Measurements from ENCODE around the gene SPDYE4. TPM values are rescaled to one million over a fixed set of nuclear protein-coding genes. Genes with fewer than 3 reads are reported as not detected.

SPDYE4 gene
- total RNA-seq, 1 experiment from 2014 or later, result not detected

- no peak for DNase-seq
- H3K4me2 ChIP-seq (ENCODE audit: low read length), result no peak overlapping the region
- H3K4me1 ChIP-seq (ENCODE audit: insufficient read depth, low read length), result no peaks in the 10 kb centered on the region
- no peaks in the 10 kb centered on the region for H3K36me3 ChIP-seq (ENCODE audit: low read depth, low read length)
- H4K20me1 ChIP-seq (ENCODE audit: low read length), result no peaks in the 10 kb centered on the region
- H3F3A ChIP-seq (ENCODE audit: low read length, unreplicated experiment), result no peaks in the 10 kb centered on the region
- H3K4me3 ChIP-seq (ENCODE audit: low read length), result no peak overlapping the region
- H2AFZ ChIP-seq (ENCODE audit: low read length), result no peak overlapping the region
- TF ChIP-seq CTCF (conservative IDR thresholded peaks at IDR 0.05; ENCODE audit: low read depth, low read length), result no peak
- TF ChIP-seq EZH2 (IDR thresholded peaks at IDR 0.05; ENCODE audit: low read length, unreplicated experiment), result no peak
- no peak for TF ChIP-seq EZH2phosphoT487 (IDR thresholded peaks at IDR 0.05; ENCODE audit: borderline replicate concordance, low read length)
- no peaks in the 10 kb centered on the region for H3K9me3 ChIP-seq (ENCODE audit: low read length)
- H3K9ac ChIP-seq (ENCODE audit: low read length), result no peak overlapping the region
- ATAC-seq, result no peak
- intact Hi-C loops (cut with micrococcal nuclease), result no loop called here
- BruUV-seq (replicated peaks), result no TSS peak
- H3K79me2 ChIP-seq (ENCODE audit: low read length), result no peaks in the 10 kb centered on the region
- ChIA-PET POLR2A (ENCODE audit: unreplicated experiment) (no interaction called here), CTCF (no interaction called here)
- no peaks in the 10 kb centered on the region for H3K9me2 ChIP-seq (replicated peaks; ENCODE audit: low read length)
- H3K27me3 ChIP-seq (ENCODE audit: low read length), result no peaks in the 10 kb centered on the region
- H3K27ac ChIP-seq (ENCODE audit: low read length), result no peak overlapping the region
Observed at GRCh38 chr17:8726941-8727555, 31.3 kb downstream of the SPDYE4 start.

GRCh38 chr17:8725881-8726876 is 32.2 kb downstream of the SPDYE4 start:
- Histone ChIP-seq H3K27ac (ENCODE audit: low read length) (no peak overlapping the region), H4K20me1 (ENCODE audit: low read length) (no peaks in the 10 kb centered on the region), H3K9me3 (ENCODE audit: low read length) (no peaks in the 10 kb centered on the region), H3K9ac (ENCODE audit: low read length) (no peak overlapping the region), H3K4me3 (ENCODE audit: low read length) (no peak overlapping the region), H3K27me3 (ENCODE audit: low read length) (no peaks in the 10 kb centered on the region), H2AFZ (ENCODE audit: low read length) (no peak overlapping the region), H3F3A (ENCODE audit: low read length, unreplicated experiment) (no peaks in the 10 kb centered on the region), H3K9me2 (replicated peaks; ENCODE audit: low read length) (no peaks in the 10 kb centered on the region), H3K4me2 (ENCODE audit: low read length) (no peak overlapping the region), H3K4me1 (ENCODE audit: insufficient read depth, low read length) (no peaks in the 10 kb centered on the region), H3K79me2 (ENCODE audit: low read length) (no peaks in the 10 kb centered on the region), H3K36me3 (ENCODE audit: low read depth, low read length) (no peaks in the 10 kb centered on the region)
- intact Hi-C loops (cut with micrococcal nuclease), result no loop called here
- ChIA-PET CTCF (no interaction called here), POLR2A (ENCODE audit: unreplicated experiment) (no interaction called here)
- DNase-seq (no peak), ATAC-seq (no peak)
- TF ChIP-seq EZH2 (IDR thresholded peaks at IDR 0.05; ENCODE audit: low read length, unreplicated experiment), result no peak
- no peak for TF ChIP-seq CTCF (conservative IDR thresholded peaks at IDR 0.05; ENCODE audit: low read depth, low read length)
- no peak for TF ChIP-seq EZH2phosphoT487 (IDR thresholded peaks at IDR 0.05; ENCODE audit: borderline replicate concordance, low read length)
- BruUV-seq (replicated peaks), result no TSS peak
